Non-pigmented ciliary epithelial cell (primary cell): Measurements from ENCODE around the gene PCDHB14.
"Not testable (repeated sequence)": the region's sequence is repeated elsewhere in the genome, so short reads cannot be mapped to it uniquely, and the experiment has no call there.

Experiments
- DNase-seq: peaks from one replicate; pipeline ENCODE4 v3.0.0-alpha.2; 2010; ENCODE audit warnings: low read depth

Gene PCDHB14

DNA sequence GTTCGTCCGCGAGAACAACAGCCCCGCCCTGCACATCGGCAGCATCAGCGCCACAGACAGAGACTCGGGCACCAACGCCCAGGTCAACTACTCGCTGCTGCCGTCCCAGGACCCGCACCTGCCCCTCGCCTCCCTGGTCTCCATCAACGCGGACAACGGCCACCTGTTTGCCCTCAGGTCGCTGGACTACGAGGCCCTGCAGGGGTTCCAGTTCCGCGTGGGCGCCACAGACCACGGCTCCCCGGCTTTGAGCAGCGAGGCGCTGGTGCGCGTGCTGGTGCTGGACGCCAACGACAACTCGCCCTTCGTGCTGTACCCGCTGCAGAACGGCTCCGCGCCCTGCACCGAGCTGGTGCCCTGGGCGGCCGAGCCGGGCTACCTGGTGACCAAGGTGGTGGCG lies 12.9 kb upstream of the PCDHB14 start:
- not testable (repeated sequence) for DNase-seq

- not testable (repeated sequence) for DNase-seq
Observed at GRCh38 chr5:141210849-141211248, 12.3 kb upstream of the PCDHB14 start.

- not testable (repeated sequence) for DNase-seq
Observed at GRCh38 chr5:141213656-141214339, 9.3 kb upstream of the PCDHB14 start, which contains the start of gene PCDHB13. Gene PCDHB13, plus strand, starts transcription at chr5:141213919. Its CDS starts 205 bp downstream, at chr5:141214124.

- DNase-seq, result not testable (repeated sequence)
Observed at GRCh38 chr5:141214583-141214982, 8.6 kb upstream of the PCDHB14 start.

DNA sequence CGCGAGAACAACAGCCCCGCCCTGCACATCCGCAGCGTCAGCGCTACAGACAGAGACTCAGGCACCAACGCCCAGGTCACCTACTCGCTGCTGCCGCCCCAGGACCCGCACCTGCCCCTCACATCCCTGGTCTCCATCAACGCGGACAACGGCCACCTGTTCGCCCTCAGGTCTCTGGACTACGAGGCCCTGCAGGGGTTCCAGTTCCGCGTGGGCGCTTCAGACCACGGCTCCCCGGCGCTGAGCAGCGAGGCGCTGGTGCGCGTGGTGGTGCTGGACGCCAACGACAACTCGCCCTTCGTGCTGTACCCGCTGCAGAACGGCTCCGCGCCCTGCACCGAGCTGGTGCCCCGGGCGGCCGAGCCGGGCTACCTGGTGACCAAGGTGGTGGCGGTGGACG lies 7.6 kb upstream of the PCDHB14 start:
- DNase-seq, result not testable (repeated sequence)

- DNase-seq, result not testable (repeated sequence)
Observed at GRCh38 chr5:141216035-141216434, 7.1 kb upstream of the PCDHB14 start.

DNA sequence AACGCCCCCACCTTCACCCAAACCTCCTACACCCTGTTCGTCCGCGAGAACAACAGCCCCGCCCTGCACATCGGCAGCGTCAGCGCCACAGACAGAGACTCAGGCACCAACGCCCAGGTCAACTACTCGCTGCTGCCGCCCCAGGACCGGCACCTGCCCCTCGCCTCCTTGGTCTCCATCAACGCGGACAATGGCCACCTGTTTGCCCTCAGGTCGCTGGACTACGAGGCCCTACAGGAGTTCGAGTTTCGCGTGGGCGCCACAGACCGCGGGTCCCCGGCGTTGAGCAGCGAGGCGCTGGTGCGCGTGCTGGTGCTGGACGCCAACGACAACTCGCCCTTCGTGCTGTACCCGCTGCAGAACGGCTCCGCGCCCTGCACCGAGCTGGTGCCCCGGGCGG lies 1.7 kb downstream of the PCDHB14 start:
- not testable (repeated sequence) for DNase-seq

DNA sequence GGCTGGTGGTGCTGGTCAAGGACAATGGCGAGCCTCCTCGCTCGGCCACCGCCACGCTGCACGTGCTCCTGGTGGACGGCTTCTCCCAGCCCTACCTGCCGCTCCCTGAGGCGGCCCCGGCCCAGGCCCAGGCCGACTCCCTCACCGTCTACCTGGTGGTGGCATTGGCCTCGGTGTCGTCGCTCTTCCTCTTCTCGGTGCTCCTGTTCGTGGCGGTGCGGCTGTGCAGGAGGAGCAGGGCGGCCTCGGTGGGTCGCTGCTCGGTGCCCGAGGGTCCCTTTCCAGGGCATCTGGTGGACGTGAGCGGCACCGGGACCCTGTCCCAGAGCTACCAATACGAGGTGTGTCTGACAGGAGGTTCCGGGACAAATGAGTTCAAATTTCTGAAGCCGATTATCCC lies 2.3 kb downstream of the PCDHB14 start:
- DNase-seq, result not testable (repeated sequence)

DNA sequence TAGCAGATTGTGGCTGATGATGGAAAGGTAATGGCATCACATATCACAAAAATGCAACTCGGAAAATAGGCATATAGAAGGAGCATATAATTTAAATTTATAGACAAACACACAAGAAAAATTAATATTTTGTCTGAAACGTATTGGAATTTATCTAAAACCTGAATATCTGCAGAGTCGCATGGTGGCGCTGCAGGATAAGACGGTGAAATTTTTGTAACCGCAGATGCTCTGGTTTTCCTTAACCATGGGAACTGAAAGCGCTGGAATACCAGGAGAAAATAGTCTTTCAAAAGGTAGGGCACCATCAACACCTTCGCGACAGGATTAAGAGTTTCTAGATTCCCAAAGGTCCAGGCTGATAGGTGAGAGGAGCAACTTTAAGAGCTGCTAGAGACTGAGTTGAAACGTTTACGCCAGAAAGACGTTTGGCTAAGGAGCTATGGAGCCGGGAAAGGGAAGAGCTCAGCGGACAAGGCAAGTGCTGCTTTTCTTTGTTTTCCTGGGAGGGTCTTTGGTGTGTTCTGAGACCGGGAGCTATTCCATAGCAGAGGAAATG lies 11.0 kb downstream of the PCDHB14 start:
- no peak for DNase-seq

GRCh38 chr5:141235922-141236321 lies 12.8 kb downstream of the PCDHB14 start:
- not testable (repeated sequence) for DNase-seq

- no peak for DNase-seq
Observed at GRCh38 chr5:141236516-141237313, 13.6 kb downstream of the PCDHB14 start.

DNA sequence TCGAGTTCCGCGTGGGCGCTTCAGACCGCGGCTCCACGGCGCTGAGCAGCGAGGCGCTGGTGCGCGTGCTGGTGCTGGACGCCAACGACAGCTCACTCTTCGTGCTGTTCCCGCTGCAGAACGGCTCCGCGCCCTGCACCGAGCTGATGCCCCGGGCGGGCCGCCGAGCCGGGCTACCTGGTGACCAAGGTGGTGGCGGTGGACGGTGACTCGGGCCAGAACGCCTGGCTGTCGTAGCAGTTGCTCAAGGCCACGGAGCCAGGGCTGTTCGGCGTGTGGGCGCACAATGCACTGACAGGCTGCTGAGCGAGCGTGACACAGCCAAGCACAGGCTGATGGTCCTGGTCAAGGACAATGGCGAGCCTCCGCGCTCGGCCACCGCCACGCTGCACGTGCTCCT lies 18.4 kb downstream of the PCDHB14 start:
- no peak for DNase-seq

DNA sequence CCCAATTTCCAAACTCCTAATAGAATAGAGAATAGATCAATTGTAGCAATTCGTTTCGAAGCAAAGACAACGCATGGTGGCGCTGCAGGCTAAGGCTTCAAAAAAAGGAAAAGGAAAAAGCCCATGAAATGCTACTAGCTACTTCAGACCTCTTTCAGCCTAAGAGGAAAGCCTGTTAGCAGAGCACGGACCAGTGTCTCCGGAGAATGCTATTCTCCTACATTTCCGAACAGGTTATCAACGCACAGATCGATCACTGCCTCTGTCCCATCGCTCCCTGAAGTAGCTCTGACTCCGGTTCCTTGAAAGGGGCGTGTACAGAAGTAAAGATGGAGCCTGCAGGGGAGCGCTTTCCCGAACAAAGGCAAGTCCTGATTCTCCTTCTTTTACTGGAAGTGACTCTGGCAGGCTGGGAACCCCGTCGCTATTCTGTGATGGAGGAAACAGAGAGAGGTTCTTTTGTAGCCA lies 22.1 kb downstream of the PCDHB14 start, which contains the start of gene PCDHB15:
Gene PCDHB15 (plus strand): TSS at position 146 of the 468 bp plus-strand sequence. CDS start 184 bp downstream, at position 330.
- no peak for DNase-seq

DNA sequence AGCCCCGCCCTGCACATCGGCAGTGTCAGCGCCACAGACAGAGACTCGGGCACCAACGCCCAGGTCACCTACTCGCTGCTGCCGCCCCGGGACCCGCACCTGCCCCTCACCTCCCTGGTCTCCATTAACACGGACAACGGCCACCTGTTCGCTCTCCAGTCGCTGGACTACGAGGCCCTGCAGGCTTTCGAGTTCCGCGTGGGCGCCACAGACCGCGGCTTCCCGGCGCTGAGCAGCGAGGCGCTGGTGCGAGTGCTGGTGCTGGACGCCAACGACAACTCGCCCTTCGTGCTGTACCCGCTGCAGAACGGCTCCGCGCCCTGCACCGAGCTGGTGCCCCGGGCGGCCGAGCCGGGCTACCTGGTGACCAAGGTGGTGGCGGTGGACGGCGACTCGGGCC lies 23.8 kb downstream of the PCDHB14 start:
- not testable (repeated sequence) for DNase-seq

- not testable (repeated sequence) for DNase-seq
Observed at GRCh38 chr5:141247434-141247833, 24.3 kb downstream of the PCDHB14 start.

DNA sequence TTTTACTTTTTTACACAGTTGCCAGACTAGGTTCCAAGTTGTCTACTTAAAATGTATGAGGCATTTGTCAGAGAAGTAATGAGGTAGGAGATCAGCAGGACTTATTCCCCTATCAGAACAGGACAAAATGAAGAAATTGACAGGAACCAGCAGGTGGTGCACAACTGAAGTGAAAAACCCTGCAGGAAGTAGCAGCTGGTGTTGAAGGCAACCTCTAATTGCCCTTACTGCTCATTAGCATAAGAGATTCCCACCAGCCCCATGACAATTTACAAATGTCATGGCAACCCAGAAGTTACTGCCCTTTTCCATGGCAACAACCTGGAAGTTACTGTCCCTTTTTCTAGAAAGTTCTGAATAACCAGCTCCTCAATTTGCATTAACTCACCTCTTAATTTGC lies 27.4 kb downstream of the PCDHB14 start:
- no peak for DNase-seq

GRCh38 chr5:141258464-141258863 lies 35.3 kb downstream of the PCDHB14 start:
- no peak for DNase-seq

DNA sequence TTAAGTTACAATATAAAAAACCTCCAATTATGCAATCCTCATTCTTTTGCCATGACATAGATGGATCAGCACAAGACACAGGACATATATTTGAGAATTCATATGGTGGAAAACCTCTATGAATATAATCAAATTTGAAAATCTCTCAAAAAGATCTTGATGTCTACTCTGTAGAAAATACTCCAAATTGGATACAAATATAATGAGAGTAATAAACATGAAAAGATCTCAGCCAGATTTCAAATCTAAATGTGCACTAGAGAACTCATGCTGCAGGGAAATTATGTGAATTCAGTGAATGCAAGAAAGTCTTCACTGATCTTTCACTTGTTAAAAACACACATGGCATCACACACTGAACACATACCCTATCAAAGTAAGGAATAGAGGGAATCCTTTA lies 35.8 kb downstream of the PCDHB14 start:
- DNase-seq, result no peak

GRCh38 chr5:141260458-141261237 lies 37.5 kb downstream of the PCDHB14 start:
- no peak for DNase-seq

GRCh38 chr5:141261238-141261546 lies 38.0 kb downstream of the PCDHB14 start:
- DNase-seq, result no peak

DNA sequence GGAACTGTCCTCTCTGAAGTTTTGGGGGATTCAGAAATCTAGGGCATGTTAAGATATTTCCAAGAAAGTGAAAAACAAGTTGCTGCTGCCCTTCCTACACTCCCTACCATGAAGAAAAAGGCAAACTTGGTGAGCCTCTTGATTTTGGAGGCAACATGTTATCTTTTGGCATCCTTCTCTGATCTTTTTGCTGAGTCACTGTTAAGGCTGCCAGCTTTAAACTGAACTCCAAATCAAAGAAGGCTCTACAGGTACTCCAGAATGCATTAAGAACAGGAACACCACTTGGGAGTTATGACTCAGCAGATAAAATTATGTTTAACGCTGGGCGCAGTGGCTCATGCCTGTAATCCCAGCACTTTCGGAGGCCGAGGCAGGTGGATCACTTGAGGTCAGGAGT lies 46.1 kb downstream of the PCDHB14 start:
- DNase-seq, result no peak

- no peak for DNase-seq
Observed at GRCh38 chr5:141272906-141273305, 49.8 kb downstream of the PCDHB14 start.
